ENCODE measurements around the gene MYL12B.
"Not testable (repeated sequence)": the region's sequence is repeated elsewhere in the genome, so short reads cannot be mapped to it uniquely, and the experiment has no call there.

The MYL12B gene

GRCh38 chr18:3297025-3297984 lies 35.4 kb downstream of the MYL12B start:
- peak; percentile 95 for DNase-seq (ENCODE audit: low read depth)
- peak; percentile 85 for TF ChIP-seq CTCF (IDR thresholded peaks at IDR 0.05; ENCODE audit: insufficient read depth, low read depth, low read length, missing control alignments)
- peak overlapping the region; percentile 84 for H3K4me3 ChIP-seq (ENCODE audit: low read length)

- TF ChIP-seq CTCF (IDR thresholded peaks at IDR 0.05; ENCODE audit: insufficient read depth, low read depth, low read length, missing control alignments) = no peak
- DNase-seq (ENCODE audit: low read depth) = no peak
- H3K4me3 ChIP-seq (ENCODE audit: low read length) = no peak overlapping the region
Measured at GRCh38 chr18:3304832-3305231, 42.9 kb downstream of the MYL12B start.

GRCh38 chr18:3305354-3305762 lies 43.4 kb downstream of the MYL12B start:
- no peak for TF ChIP-seq CTCF (IDR thresholded peaks at IDR 0.05; ENCODE audit: insufficient read depth, low read depth, low read length, missing control alignments)
- no peak overlapping the region for H3K4me3 ChIP-seq (ENCODE audit: low read length)
- DNase-seq (ENCODE audit: low read depth) = peak; percentile 99

- DNase-seq (ENCODE audit: low read depth) = peak; percentile 84
- peak; percentile 2 for TF ChIP-seq CTCF (IDR thresholded peaks at IDR 0.05; ENCODE audit: insufficient read depth, low read depth, low read length, missing control alignments)
- peak overlapping the region; percentile 8 for H3K4me3 ChIP-seq (ENCODE audit: low read length)
Measured at GRCh38 chr18:3305933-3306332, 44.0 kb downstream of the MYL12B start.

- no peak for TF ChIP-seq CTCF (IDR thresholded peaks at IDR 0.05; ENCODE audit: insufficient read depth, low read depth, low read length, missing control alignments)
- DNase-seq (ENCODE audit: low read depth) = peak; percentile 61
- no peak overlapping the region for H3K4me3 ChIP-seq (ENCODE audit: low read length)
Measured at GRCh38 chr18:3306391-3306790, 44.5 kb downstream of the MYL12B start.

GRCh38 chr18:3313685-3314084 lies 51.8 kb downstream of the MYL12B start:
- TF ChIP-seq CTCF (IDR thresholded peaks at IDR 0.05; ENCODE audit: insufficient read depth, low read depth, low read length, missing control alignments) = no peak
- DNase-seq (ENCODE audit: low read depth) = no peak
- H3K4me3 ChIP-seq (ENCODE audit: low read length) = no peak overlapping the region

GRCh38 chr18:3315344-3315743 lies 53.4 kb downstream of the MYL12B start:
- DNase-seq (ENCODE audit: low read depth); H3K4me3 ChIP-seq (ENCODE audit: low read length): not testable (repeated sequence)

Data from epithelial cell of esophagus (primary cell).